Measurements from ENCODE around the gene TRMT112.

Gene TRMT112

GRCh38 chr11:64355078-64355940, 38.0 kb upstream of the TRMT112 start:
- peak; percentile 46 for DNase-seq (ENCODE audit: low read depth)
- peak; percentile 84 for TF ChIP-seq CTCF (conservative IDR thresholded peaks at IDR 0.05; ENCODE audit: low read depth, low read length)

GRCh38 chr11:64353715-64354506, 36.6 kb upstream of the TRMT112 start:
- no peak overlapping the region for H3K4me3 ChIP-seq (ENCODE audit: low read length)
- no peak for DNase-seq (ENCODE audit: low read depth)
- TF ChIP-seq CTCF (conservative IDR thresholded peaks at IDR 0.05; ENCODE audit: low read depth, low read length), result no peak

More at GRCh38 chr11:64355078-64355940, 38.0 kb upstream of the TRMT112 start:
- no peak overlapping the region for H3K4me3 ChIP-seq (ENCODE audit: low read length)

- DNase-seq (ENCODE audit: low read depth), result no peak
- no peak overlapping the region for H3K4me3 ChIP-seq (ENCODE audit: low read length)
- TF ChIP-seq CTCF (conservative IDR thresholded peaks at IDR 0.05; ENCODE audit: low read depth, low read length), result no peak
These were observed 35.8 kb upstream of the TRMT112 start for GRCh38 chr11:64352995-64353714.

- no peak for DNase-seq (ENCODE audit: low read depth)
- H3K4me3 ChIP-seq (ENCODE audit: low read length), result no peak overlapping the region
- no peak for TF ChIP-seq CTCF (conservative IDR thresholded peaks at IDR 0.05; ENCODE audit: low read depth, low read length)
These were observed 35.0 kb upstream of the TRMT112 start for GRCh38 chr11:64352099-64352994.

- TF ChIP-seq CTCF (conservative IDR thresholded peaks at IDR 0.05; ENCODE audit: low read depth, low read length), result no peak
- no peak for DNase-seq (ENCODE audit: low read depth)
- no peak overlapping the region for H3K4me3 ChIP-seq (ENCODE audit: low read length)
These were observed 33.8 kb upstream of the TRMT112 start for GRCh38 chr11:64351136-64351631.

GRCh38 chr11:64349404-64349803, 32.0 kb upstream of the TRMT112 start:
- TF ChIP-seq CTCF (conservative IDR thresholded peaks at IDR 0.05; ENCODE audit: low read depth, low read length), result no peak
- H3K4me3 ChIP-seq (ENCODE audit: low read length), result no peak overlapping the region
- DNase-seq (ENCODE audit: low read depth), result no peak
